Body of pancreas (tissue), 4 donors: ENCODE results near the gene TYRO3. TPM values are rescaled to one million over a fixed set of nuclear protein-coding genes. Genes with fewer than 3 reads are reported as not detected.
"Not testable (repeated sequence)": the region's sequence is repeated elsewhere in the genome, so short reads cannot be mapped to it uniquely, and the experiment has no call there.

Experiments used
- ATAC-seq: fragments of 150-250 bp; one replicate; pipeline ENCODE4 v1.9.1; 2016
- DNase-seq, 4 donors: peaks; one replicate each; pipeline ENCODE4 v3.0.0-alpha.2; 2019
- H3K27ac ChIP-seq, 4 donors: fragments of 200-600 bp; sonication (generic); 1 replicate in 3 of 4; 2 replicates in 1 of 4; pipeline versions ENCODE4 v1.5.1 to v1.6.1; 2016 to 2019; ENCODE audit warnings: mild to moderate bottlenecking in 1 of 4, mixed read lengths in 1 of 4, moderate library complexity in 1 of 4
- H3K27me3 ChIP-seq, 2 donors: fragments of 200-600 bp; sonication (generic); one replicate each; pipeline ENCODE4 v1.6.0; 2016; ENCODE audit warnings: mild to moderate bottlenecking in 1 of 2
- H3K36me3 ChIP-seq, 2 donors: fragments of 200-600 bp; sonication (generic); replicated peaks in 1 of 2; 2 replicates each; pipeline ENCODE4 v1.5.1; 2016; ENCODE audit warnings: low read depth in 2 of 2; ENCODE audit not compliant: insufficient read depth in 1 of 2
- H3K4me1 ChIP-seq: fragments of 200-600 bp; sonication (generic); one replicate; pipeline ENCODE4 v1.6.0; 2016
- H3K4me3 ChIP-seq, 2 donors: fragments of 200-600 bp; sonication (generic); 1 replicate in 1 of 2; 2 replicates in 1 of 2; pipeline ENCODE4 v1.5.1; 2016 to 2019
- H3K9me3 ChIP-seq, 3 donors: fragments of 200-600 bp; sonication (generic); 1 replicate in 2 of 3; 2 replicates in 1 of 3; pipeline ENCODE4 v1.5.1; 2016
- POLR2A ChIP-seq, 3 donors: fragments of 450-650 bp; IDR thresholded peaks; one replicate each; pipeline ENCODE4 v1.6.1; 2016; ENCODE audit warnings: antibody characterized with exemption in 3 of 3, mild to moderate bottlenecking in 2 of 3
- WGBS, 2 donors: methylation state at CpG; one replicate each; pipeline ENCODE4 v1.1.5; 2017; 5-methylcytosine and 5-hydroxymethylcytosine counted together
- intact Hi-C: fragments of 100-400 bp; cut with DNase I; formaldehyde crosslinking; loops from one replicate; pipeline ENCODE4 v1.15.1; 2023
- total RNA-seq, 2 donors: library from RNA; depleted of rRNA; stranded (reverse); fragments of >200 nt; gene quantifications; one replicate each; pipeline ENCODE4 v1.1.0, GENCODE V29; 2016
- TF ChIP-seq, protein P1 (sequence below), 7 experiments: fragments of 450-650 bp in 4 of 7; fragments of 200-600 bp in 3 of 7; sonication (generic) in 3 of 7; IDR thresholded peaks; one replicate each; pipeline ENCODE4 v1.5.1; 2016 to 2019; ENCODE audit warnings: antibody characterized with exemption in 7 of 7

Gene TYRO3
- total RNA-seq, 2 donors from 2014 or later: 10.9 to 12.5 TPM

DNA sequence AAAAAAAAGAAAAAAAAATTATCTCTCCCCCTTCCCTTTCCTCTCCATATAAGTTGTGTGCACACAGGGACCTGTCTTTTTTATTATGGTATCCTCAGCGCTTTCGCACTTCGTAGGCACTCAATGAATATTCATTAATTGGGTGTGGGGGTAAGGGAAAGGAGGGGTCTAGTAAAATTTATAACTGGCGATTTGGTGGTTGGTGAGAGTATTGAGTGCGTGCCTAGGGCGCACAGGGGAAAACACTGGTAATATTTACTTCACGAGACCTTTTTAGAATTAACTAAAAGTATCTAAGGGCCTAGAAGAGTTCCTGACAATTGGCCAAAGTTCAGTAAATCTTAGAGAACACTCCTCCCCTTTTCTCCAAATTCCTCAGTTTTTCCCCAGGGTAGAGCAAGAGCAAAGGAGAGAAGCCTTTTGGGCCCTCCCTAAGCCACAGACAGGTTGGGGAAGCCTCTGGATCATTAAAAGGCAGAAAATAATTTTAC, 25.7 kb downstream of the TYRO3 start:
- Histone ChIP-seq H3K9me3 (no peaks in the 10 kb centered on the region), H3K4me3 (no peak overlapping the region), H3K4me1 (peaks cover 16% of the 10 kb centered on the region), H3K36me3 (no peaks in the 10 kb centered on the region), H3K27me3 (no peaks in the 10 kb centered on the region), H3K27ac (peak overlapping the region; percentile 50 to 78 (median 74))
- ATAC-seq: no peak
- TF ChIP-seq, protein P1, sequence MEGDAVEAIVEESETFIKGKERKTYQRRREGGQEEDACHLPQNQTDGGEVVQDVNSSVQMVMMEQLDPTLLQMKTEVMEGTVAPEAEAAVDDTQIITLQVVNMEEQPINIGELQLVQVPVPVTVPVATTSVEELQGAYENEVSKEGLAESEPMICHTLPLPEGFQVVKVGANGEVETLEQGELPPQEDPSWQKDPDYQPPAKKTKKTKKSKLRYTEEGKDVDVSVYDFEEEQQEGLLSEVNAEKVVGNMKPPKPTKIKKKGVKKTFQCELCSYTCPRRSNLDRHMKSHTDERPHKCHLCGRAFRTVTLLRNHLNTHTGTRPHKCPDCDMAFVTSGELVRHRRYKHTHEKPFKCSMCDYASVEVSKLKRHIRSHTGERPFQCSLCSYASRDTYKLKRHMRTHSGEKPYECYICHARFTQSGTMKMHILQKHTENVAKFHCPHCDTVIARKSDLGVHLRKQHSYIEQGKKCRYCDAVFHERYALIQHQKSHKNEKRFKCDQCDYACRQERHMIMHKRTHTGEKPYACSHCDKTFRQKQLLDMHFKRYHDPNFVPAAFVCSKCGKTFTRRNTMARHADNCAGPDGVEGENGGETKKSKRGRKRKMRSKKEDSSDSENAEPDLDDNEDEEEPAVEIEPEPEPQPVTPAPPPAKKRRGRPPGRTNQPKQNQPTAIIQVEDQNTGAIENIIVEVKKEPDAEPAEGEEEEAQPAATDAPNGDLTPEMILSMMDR (IDR thresholded peaks at IDR 0.05): no peak
- no peak for TF ChIP-seq POLR2A (IDR thresholded peaks at IDR 0.05)
- 85 to 93% methylated on average over 7 of the region's 7 CpGs for WGBS, 2 donors
- intact Hi-C loops: no loop called here
- DNase-seq: no peak

- Histone ChIP-seq H3K9me3 (no peaks in the 10 kb centered on the region), H3K27ac (peak overlapping the region; percentile 50 to 78 (median 74)), H3K4me3 (peak overlapping the region in 1 of 2 donors; percentile 5), H3K4me1 (peaks cover 16% of the 10 kb centered on the region), H3K27me3 (no peaks in the 10 kb centered on the region), H3K36me3 (no peaks in the 10 kb centered on the region)
- TF ChIP-seq POLR2A (IDR thresholded peaks at IDR 0.05): peak; percentile 22 to 36 (median 22)
- TF ChIP-seq, protein P1 (IDR thresholded peaks at IDR 0.05): peak in 6 of 7 experiments; percentile 23 to 72 (median 37)
- 2 to 10% methylated on average over 15 to 74 of the region's 78 CpGs for WGBS, 2 donors
- intact Hi-C loops: no loop called here
- peak; percentile 85 for ATAC-seq
- peak; percentile 61 to 82 (median 70) for DNase-seq
Measured at GRCh38 chr15:41585127-41586047, 26.4 kb downstream of the TYRO3 start.

DNA sequence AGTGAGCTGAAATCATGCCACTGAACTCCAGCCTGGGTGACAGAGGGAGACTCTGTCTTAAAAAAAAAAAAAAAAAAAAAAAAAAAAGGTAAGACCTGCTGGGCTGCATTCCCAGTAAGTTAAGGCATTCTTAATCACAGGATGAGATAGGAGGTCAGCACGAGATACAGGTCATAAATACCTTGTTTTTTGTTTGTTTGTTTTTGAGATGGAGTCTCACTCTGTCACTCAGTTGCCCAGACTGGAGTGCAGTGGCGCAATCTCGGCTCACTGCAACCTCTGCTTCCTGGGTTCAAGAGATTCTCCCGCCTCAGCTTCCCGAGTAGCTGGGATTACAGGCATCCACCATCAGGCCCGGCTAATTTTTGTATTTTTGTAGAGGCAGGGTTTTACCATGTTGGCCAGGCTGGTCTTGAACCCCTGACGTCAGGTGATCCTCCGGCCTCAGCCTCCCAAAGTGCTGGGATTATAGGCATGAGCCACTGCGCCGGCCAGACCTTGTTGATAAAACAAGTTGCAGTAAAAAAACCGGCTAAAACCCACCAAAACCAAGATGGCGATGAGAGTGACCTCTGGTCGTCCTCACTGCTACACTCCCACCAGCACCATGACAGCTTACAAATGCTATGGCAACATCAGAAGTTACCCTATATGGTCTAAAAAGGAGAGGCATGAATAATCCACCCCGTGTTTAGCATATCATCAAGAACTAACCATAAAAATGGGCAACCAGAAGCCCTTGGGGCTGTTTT, 27.7 kb downstream of the TYRO3 start:
- H3K4me3 ChIP-seq, H3K9me3 ChIP-seq, H3K27ac ChIP-seq, H3K36me3 ChIP-seq, DNase-seq, ATAC-seq, intact Hi-C loops, H3K27me3 ChIP-seq: not testable (repeated sequence)
- 88 to 89% methylated on average over 11 to 14 of the region's 14 CpGs for WGBS, 2 donors
- peaks cover 16% of the 10 kb centered on the region for H3K4me1 ChIP-seq

- intact Hi-C loops: not testable (repeated sequence)
Measured at GRCh38 chr15:41589018-41589417, 30.0 kb downstream of the TYRO3 start.

DNA sequence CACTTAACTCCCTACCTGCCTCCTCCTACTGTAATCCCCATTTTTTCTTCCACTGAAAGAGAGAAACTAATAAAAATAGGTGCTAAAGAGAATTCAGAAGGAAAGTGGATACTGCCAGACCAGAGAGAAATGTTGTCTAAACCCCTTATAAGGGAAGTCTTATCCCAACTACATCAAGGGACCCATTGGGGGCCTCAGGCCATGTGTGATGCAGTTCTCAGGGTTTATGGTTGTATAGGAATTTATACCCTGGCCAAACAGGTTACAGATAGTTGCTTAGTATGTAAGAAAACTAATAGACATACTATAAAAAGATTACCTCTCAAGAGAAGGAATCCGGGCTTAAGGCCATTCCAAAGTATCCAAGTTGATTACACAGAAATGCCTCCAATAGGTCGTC, 30.6 kb downstream of the TYRO3 start:
- ATAC-seq, H3K9me3 ChIP-seq, H3K27ac ChIP-seq, H3K36me3 ChIP-seq, H3K27me3 ChIP-seq, intact Hi-C loops, DNase-seq, H3K4me3 ChIP-seq: not testable (repeated sequence)
- WGBS, 2 donors: 68 to 69% methylated on average over 2 of the region's 2 CpGs
- peaks cover 15% of the 10 kb centered on the region for H3K4me1 ChIP-seq

More at GRCh38 chr15:41589018-41589417, 30.0 kb downstream of the TYRO3 start:
- not testable (repeated sequence) for DNase-seq, H3K27ac ChIP-seq, ATAC-seq, H3K36me3 ChIP-seq, H3K9me3 ChIP-seq, H3K27me3 ChIP-seq, H3K4me3 ChIP-seq
- peaks cover 16% of the 10 kb centered on the region for H3K4me1 ChIP-seq
- WGBS, 2 donors: 66 to 75% methylated on average over 4 of the region's 4 CpGs

GRCh38 chr15:41591217-41591616, 32.2 kb downstream of the TYRO3 start:
- WGBS, 2 donors: 48 to 63% methylated on average over 6 of the region's 6 CpGs
- H3K4me1 ChIP-seq, H3K27me3 ChIP-seq, DNase-seq, H3K9me3 ChIP-seq, H3K27ac ChIP-seq, intact Hi-C loops, H3K36me3 ChIP-seq, ATAC-seq, H3K4me3 ChIP-seq: not testable (repeated sequence)

DNA sequence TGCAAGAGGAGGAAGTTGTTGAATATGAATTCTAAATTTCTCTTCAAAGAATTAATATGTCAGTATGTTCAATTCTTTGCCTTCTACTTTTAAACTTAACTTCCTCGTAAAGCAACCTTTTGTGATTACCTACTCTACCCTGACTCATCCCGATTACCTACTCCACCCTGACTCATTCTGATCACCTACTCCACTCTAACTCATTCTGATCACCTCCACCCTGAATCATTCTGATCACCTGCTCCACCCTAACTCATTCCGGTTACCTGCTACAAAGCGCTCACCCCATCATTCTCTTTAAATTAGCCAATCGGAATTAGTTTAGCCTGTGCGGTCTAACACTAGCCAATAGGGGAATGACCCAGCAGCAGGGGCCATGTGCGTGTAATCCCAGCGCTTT, 33.7 kb downstream of the TYRO3 start:
- H3K27ac ChIP-seq, H3K27me3 ChIP-seq, H3K9me3 ChIP-seq, H3K4me3 ChIP-seq, intact Hi-C loops, ATAC-seq, H3K36me3 ChIP-seq, H3K4me1 ChIP-seq, DNase-seq: not testable (repeated sequence)
- 87 to 89% methylated on average over 7 to 8 of the region's 8 CpGs for WGBS, 2 donors
